SK-N-SH treated with all-trans-retinoic acid at 6 μM for 48 hours (cell line): ENCODE results near the gene ZNF674.

Experiments used
- ARNTL ChIP-seq: fragments of 450-650 bp; formaldehyde crosslinking; IDR thresholded peaks from 2 replicates; pipeline ENCODE4 v1.5.0; 2020; ENCODE audit warnings: low read depth, mild to moderate bottlenecking, moderate library complexity, borderline replicate concordance
- BACH2 ChIP-seq: fragments of 250-450 bp; sonication (Bioruptor Pico); IDR thresholded peaks from 2 replicates; pipeline ENCODE4 v1.9.0; 2021; ENCODE audit warnings: mild to moderate bottlenecking, borderline replicate concordance
- GLIS3 ChIP-seq: fragments of 250-450 bp; sonication (Bioruptor Pico); IDR thresholded peaks from 2 replicates; pipeline ENCODE4 v1.5.0; 2020; ENCODE audit warnings: mild to moderate bottlenecking, moderate library complexity
- ISL1 ChIP-seq: fragments of 250-450 bp; sonication (Bioruptor Pico); IDR thresholded peaks from 2 replicates; pipeline ENCODE4 v2.1.2; 2022; ENCODE audit warnings: mild to moderate bottlenecking, moderate library complexity
- POU6F1 ChIP-seq: fragments of 250-450 bp; sonication (Bioruptor Pico); IDR thresholded peaks from 2 replicates; pipeline ENCODE4 v1.8.0; 2021; ENCODE audit warnings: low read depth, mild to moderate bottlenecking, moderate library complexity, borderline replicate concordance
- ZFP30 ChIP-seq: fragments of 450-650 bp; formaldehyde crosslinking; IDR thresholded peaks from 2 replicates; pipeline ENCODE4 v1.5.0; 2022; ENCODE audit warnings: mild to moderate bottlenecking, moderate library complexity
- ZNF70 ChIP-seq: fragments of 450-650 bp; formaldehyde crosslinking; IDR thresholded peaks from 2 replicates; pipeline ENCODE4 v1.5.0; 2020; ENCODE audit warnings: mild to moderate bottlenecking, moderate library complexity
- TF ChIP-seq, protein P1 (sequence below): fragments of 250-450 bp; sonication (Bioruptor Pico); IDR thresholded peaks from 2 replicates; pipeline ENCODE4 v1.5.1; 2020; ENCODE audit warnings: low read depth, mild to moderate bottlenecking, moderate library complexity

DNA sequence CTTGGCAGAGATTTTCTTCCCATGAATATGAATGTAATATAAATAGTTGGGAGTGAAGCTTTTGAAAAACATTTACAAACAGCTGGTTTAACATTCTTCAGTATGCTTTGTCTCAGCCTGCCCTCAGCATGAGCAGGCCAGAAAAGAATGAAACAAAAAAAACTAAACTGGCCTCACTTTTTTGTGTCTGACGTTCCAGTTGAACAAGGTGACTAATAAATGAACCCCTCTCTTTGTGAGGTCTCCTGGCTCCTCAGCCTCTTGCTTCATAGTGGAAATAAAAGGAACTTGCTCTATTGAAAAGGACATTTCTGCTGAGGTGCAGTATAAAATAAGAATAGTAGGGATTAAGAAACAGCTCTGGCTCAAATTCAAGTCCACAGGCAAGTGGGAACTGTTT is 37.7 kb upstream of the ZNF674 start:
- TF ChIP-seq, protein P1, sequence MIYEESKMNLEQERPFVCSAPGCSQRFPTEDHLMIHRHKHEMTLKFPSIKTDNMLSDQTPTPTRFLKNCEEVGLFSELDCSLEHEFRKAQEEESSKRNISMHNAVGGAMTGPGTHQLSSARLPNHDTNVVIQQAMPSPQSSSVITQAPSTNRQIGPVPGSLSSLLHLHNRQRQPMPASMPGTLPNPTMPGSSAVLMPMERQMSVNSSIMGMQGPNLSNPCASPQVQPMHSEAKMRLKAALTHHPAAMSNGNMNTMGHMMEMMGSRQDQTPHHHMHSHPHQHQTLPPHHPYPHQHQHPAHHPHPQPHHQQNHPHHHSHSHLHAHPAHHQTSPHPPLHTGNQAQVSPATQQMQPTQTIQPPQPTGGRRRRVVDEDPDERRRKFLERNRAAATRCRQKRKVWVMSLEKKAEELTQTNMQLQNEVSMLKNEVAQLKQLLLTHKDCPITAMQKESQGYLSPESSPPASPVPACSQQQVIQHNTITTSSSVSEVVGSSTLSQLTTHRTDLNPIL (CRISPR knock-in tag) = no peak
- TF ChIP-seq POU6F1 (CRISPR knock-in tag) (no peak), ZNF70 (CRISPR knock-in tag) (no peak), GLIS3 (CRISPR knock-in tag) (no peak), ARNTL (CRISPR knock-in tag) (no peak), ISL1 (no peak), BACH2 (CRISPR knock-in tag) (no peak), ZFP30 (no peak)
